HFF-Myc (cell line): ENCODE measurements around the gene NEMP1.
A peak's percentile ranks its signal among the peaks of the same experiment; 100 is the strongest.

ENCODE experiments used
- DNase-seq: peaks from one replicate; pipeline ENCODE4 v3.0.0-alpha.2; 2011; ENCODE audit warnings: low read depth; ENCODE audit errors: extremely low read depth
- H3K4me3 ChIP-seq: replicated peaks from 2 replicates; pipeline ENCODE4 v1.5.1; 2011; ENCODE audit warnings: low read depth, mild to moderate bottlenecking, control low read depth, low read length
- TF ChIP-seq, protein P1 (sequence below): IDR thresholded peaks from 2 replicates; pipeline ENCODE4 v1.5.1; 2012; ENCODE audit warnings: mild to moderate bottlenecking, low read depth, low read length, control low read depth; ENCODE audit errors: missing control alignments

NEMP1 gene

DNA sequence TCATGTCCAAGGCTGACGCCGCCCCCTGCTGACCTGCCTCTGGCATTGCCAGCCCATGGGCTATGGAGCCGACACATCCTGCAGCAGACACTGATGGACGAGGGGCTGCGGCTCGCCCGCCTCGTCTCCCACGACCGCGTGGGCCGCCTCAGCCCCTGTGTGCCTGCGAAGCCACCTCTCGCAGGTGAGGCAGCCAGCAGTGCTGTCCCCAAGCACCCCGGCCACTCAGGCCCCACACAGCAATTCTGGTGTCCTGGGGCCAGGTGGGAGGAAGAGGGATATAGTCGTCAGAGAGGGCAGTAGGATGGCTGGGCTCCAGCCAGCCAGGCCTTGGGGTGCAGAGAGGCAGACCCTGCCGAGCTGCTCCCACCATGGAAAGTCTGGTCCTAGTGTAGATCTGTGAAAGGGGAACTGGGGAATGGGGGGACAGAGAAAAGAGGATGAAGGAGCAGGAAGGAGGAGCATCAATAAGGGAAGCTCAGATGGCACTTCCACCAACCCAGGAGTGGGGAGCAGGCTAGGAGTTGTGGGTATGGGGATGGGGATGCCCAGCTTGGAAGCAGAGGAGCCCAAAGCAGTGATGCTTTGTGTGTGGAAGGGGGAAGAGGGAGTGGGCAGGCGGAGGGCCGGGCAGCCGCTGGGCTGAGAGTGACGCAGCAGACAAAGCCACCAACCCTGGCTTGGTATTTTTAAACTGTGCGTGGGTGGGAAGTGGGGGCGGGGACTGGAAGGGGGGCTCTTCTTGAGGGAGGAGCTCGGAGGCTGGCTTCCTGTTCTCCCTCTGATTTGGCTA is 15.0 kb upstream of the NEMP1 start:
- DNase-seq: peak; percentile 67
- TF ChIP-seq, protein P1, sequence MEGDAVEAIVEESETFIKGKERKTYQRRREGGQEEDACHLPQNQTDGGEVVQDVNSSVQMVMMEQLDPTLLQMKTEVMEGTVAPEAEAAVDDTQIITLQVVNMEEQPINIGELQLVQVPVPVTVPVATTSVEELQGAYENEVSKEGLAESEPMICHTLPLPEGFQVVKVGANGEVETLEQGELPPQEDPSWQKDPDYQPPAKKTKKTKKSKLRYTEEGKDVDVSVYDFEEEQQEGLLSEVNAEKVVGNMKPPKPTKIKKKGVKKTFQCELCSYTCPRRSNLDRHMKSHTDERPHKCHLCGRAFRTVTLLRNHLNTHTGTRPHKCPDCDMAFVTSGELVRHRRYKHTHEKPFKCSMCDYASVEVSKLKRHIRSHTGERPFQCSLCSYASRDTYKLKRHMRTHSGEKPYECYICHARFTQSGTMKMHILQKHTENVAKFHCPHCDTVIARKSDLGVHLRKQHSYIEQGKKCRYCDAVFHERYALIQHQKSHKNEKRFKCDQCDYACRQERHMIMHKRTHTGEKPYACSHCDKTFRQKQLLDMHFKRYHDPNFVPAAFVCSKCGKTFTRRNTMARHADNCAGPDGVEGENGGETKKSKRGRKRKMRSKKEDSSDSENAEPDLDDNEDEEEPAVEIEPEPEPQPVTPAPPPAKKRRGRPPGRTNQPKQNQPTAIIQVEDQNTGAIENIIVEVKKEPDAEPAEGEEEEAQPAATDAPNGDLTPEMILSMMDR: peak; percentile 57
- H3K4me3 ChIP-seq: peak overlapping the region; percentile 16

DNA sequence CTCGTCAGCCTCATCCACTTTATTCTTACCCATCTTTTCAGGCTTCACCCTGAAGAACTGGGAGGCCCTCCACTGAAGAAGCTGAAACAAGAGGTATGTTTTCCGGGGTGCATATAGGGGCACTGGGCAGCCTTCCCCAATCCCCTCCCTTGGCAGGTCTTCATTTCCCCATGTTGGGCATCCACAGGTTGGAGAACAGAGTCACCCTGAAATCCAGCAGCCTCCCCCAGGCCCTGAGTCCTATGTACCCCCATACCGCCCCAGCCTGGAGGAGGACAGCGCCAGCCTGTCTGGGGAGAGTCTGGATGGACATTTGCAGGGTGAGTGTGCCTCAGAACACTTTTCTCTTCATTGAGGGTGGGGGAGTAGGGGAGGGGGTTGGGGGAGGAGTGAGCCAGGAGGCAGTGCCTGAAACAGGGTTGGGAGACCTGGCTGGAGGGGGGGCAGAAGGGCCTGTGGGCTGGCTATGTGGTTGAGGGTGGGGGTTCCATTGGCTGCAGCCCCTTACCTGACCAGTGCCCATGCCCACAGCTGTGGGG is 14.4 kb upstream of the NEMP1 start:
- peak overlapping the region; percentile 95 for H3K4me3 ChIP-seq
- DNase-seq: no peak
- TF ChIP-seq, protein P1: no peak

DNA sequence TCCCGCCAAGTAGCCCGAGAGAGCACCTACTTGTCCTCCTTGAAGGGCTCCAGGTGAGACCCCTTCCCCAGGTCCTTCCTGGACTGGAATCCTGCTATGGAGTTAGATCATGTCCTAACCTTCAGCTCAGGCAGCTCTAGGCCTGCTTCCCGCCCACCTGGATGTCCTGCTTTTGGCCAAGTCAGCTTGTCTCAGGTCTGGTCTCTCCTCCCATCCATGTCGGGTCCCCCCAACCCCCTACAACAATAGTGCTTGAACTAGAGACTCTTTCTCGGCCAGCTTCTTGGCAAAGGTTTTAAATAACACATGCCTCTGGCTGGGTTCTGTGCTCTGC is 13.9 kb upstream of the NEMP1 start:
- H3K4me3 ChIP-seq: peak overlapping the region; percentile 95
- TF ChIP-seq, protein P1: no peak
- no peak for DNase-seq

DNA sequence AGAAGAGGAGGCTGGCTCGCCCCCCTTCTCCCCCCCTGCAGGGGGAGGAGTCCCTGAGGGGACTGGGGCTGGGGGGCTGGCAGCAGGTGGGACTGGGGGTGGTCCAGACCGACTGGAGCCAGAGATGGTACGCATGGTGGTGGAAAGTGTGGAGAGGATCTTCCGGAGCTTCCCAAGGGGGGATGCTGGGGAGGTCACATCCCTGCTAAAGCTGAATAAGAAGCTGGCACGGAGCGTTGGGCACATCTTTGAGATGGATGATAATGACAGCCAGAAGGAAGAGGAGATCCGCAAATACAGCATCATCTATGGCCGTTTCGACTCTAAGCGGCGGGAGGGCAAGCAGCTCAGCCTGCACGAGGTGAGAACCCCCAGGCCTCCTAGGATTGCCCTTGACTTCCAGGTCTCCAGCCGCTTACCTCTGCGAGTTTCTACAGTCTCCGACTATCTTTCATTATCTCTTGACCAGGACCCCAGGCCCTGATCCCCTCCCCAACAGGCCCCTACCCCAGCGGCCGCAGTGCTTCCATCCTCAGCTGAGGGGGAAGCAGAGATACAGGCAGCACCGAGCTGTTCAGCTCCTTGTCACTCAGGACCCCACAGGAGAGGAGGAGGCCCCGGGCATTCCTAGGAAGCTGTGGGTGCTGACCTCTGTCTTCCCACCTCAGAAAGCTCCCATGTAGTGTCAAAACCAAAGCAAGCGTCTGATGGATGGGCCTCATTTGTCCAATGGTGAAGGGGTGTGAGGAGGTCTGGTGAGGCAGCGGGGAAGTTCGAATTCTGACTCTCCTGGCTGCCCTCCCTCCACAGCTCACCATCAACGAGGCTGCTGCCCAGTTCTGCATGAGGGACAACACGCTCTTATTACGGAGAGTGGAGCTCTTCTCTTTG is 13.3 kb upstream of the NEMP1 start:
- TF ChIP-seq, protein P1: no peak
- DNase-seq: no peak

DNA sequence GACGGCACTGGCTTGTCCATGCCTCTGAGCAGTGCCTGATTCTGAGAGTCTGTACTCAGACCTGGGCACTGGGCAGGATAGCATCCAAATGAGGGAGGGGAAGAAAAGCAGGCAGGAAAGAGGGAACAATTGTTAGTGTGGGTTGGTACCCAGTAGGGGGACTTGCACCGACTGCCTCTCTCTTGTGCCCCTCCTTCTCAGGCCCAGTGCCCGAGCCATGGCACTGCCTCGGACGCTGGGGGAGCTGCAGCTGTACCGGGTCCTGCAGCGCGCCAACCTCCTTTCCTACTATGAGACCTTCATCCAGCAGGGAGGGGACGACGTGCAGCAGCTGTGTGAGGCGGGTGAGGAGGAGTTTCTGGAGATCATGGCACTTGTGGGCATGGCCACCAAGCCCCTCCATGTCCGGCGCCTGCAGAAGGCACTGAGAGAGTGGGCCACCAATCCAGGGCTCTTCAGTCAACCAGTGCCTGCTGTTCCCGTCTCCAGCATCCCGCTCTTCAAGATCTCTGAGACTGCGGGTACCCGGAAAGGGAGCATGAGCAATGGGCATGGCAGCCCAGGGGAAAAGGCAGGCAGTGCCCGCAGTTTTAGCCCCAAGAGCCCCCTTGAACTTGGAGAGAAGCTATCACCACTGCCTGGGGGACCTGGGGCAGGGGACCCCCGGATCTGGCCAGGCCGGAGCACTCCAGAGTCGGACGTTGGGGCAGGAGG is 12.5 kb upstream of the NEMP1 start:
- TF ChIP-seq, protein P1: peak; percentile 2
- H3K4me3 ChIP-seq: peak overlapping the region; percentile 95
- DNase-seq: no peak

More for the DNA sequence above, 13.3 kb upstream of the NEMP1 start:
- H3K4me3 ChIP-seq: peak overlapping the region; percentile 95

DNA sequence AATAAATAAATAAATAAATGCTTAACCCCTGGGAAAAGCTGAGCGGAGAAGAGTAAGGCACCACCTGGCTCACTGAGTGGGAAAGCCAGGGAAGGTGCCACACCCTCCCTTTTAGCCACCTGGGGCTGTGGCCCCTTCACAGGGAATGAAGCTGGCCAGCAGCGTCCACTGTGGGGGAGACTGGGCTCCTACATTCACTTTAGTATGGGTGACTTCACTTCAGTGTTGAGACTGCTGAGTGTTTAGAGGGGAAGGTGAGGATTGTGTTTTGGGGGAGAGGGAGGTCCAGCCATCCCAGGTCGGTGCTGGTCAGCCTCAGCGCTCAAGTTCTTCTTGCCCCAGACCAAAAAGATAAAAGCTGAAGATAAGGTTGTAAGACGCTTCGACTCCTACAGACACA is 11.9 kb upstream of the NEMP1 start:
- DNase-seq: no peak
- peak overlapping the region; percentile 95 for H3K4me3 ChIP-seq
- TF ChIP-seq, protein P1: no peak
